K562 (cell line): ENCODE data around the gene RUFY2. TPM values are rescaled to one million over a fixed set of nuclear protein-coding genes. Genes with fewer than 3 reads are reported as not detected.
A peak's percentile ranks its signal among the peaks of the same experiment; 100 is the strongest.

Experiments
- ATF6 ChIP-seq: sonication (generic); formaldehyde crosslinking; IDR thresholded peaks from 2 replicates; pipeline ENCODE4 v1.4.0; 2020; ENCODE audit warnings: mild to moderate bottlenecking, missing genetic modification reagents
- BACH1 ChIP-seq: fragments of 200-800 bp; sonication (Bioruptor generic); IDR thresholded peaks from 2 replicates; pipeline ENCODE4 v1.6.1; 2016; ENCODE audit warnings: missing genetic modification characterization, missing compliant biosample characterization
- CCAR2 ChIP-seq: fragments of 200-400 bp; formaldehyde crosslinking; IDR thresholded peaks from 2 replicates; pipeline ENCODE4 v1.6.1; 2017; ENCODE audit warnings: mild to moderate bottlenecking, low read depth, low read length
- CHCHD3 ChIP-seq: fragments of 250-450 bp; sonication (Bioruptor Pico); IDR thresholded peaks from 2 replicates; pipeline ENCODE4 v2.1.2; 2022; ENCODE audit warnings: mild to moderate bottlenecking
- ELF1 ChIP-seq: fragments of 200-800 bp; sonication (Bioruptor generic); IDR thresholded peaks from 2 replicates; pipeline ENCODE4 v1.6.1; 2016; ENCODE audit warnings: missing genetic modification characterization, missing compliant biosample characterization
- HBP1 ChIP-seq: fragments of 450-650 bp; formaldehyde crosslinking; IDR thresholded peaks from 2 replicates; pipeline ENCODE4 v1.4.0; 2022; ENCODE audit warnings: missing genetic modification characterization
- HNRNPUL1 ChIP-seq: fragments of 200-400 bp; formaldehyde crosslinking; IDR thresholded peaks from 2 replicates; pipeline ENCODE4 v1.6.1; 2017; ENCODE audit warnings: low read length
- ILK ChIP-seq: fragments of 450-650 bp; IDR thresholded peaks from 2 replicates; pipeline ENCODE4 v1.6.1; 2016; ENCODE audit warnings: missing genetic modification characterization, low read depth, mild to moderate bottlenecking, missing compliant biosample characterization, moderate library complexity, borderline replicate concordance
- KDM2B ChIP-seq: fragments of 250-450 bp; sonication (Bioruptor Pico); IDR thresholded peaks from 2 replicates; pipeline ENCODE4 v1.8.0; 2021; ENCODE audit warnings: mild to moderate bottlenecking, moderate library complexity
- NBN ChIP-seq: fragments of 450-650 bp; IDR thresholded peaks from 2 replicates; pipeline ENCODE4 v1.6.1; 2016; ENCODE audit warnings: low read depth, mild to moderate bottlenecking
- NCOR1 ChIP-seq: fragments of 450-650 bp; IDR thresholded peaks from 2 replicates; pipeline ENCODE4 v1.6.1; 2016; ENCODE audit warnings: mild to moderate bottlenecking, moderate library complexity
- PHF20 ChIP-seq: fragments of 450-650 bp; IDR thresholded peaks from 2 replicates; pipeline ENCODE4 v1.6.1; 2018; ENCODE audit not compliant: partially characterized antibody
- PRPF4 ChIP-seq: fragments of 200-400 bp; formaldehyde crosslinking; IDR thresholded peaks from one replicate; pipeline ENCODE4 v1.6.1; 2017; ENCODE audit warnings: low read length, low read depth, mild to moderate bottlenecking; ENCODE audit not compliant: insufficient read depth, poor library complexity, severe bottlenecking
- RBFOX2 ChIP-seq: fragments of 200-400 bp; formaldehyde crosslinking; IDR thresholded peaks from 2 replicates; pipeline ENCODE4 v1.6.1; 2017; ENCODE audit warnings: low read depth, mild to moderate bottlenecking, low read length, moderate library complexity
- SAFB ChIP-seq: fragments of 200-400 bp; formaldehyde crosslinking; IDR thresholded peaks from 2 replicates; pipeline ENCODE4 v1.6.1; 2017; ENCODE audit warnings: low read depth, low read length, borderline replicate concordance
- TAF1 ChIP-seq: IDR thresholded peaks from 2 replicates; pipeline ENCODE4 v1.6.1; 2011; ENCODE audit warnings: mild to moderate bottlenecking, low read length, moderate library complexity; ENCODE audit not compliant: insufficient read depth, control insufficient read depth, severe bottlenecking; ENCODE audit errors: extremely low read depth
- TBP ChIP-seq: optimal IDR thresholded peaks from 2 replicates; pipeline ENCODE3; 2011; ENCODE audit warnings: low read depth, low read length, improper control_type of control experiment
- TRIM28 ChIP-seq: fragments of 450-650 bp; IDR thresholded peaks from 2 replicates; pipeline ENCODE4 v1.6.1; 2017
- ZBED1 ChIP-seq: IDR thresholded peaks from 2 replicates; pipeline ENCODE4 v1.6.1; 2014
- ZNF583 ChIP-seq: fragments of 250-450 bp; sonication (Bioruptor Pico); IDR thresholded peaks from 2 replicates; pipeline ENCODE4 v1.4.0; 2020
- ZNF830 ChIP-seq: fragments of 250-450 bp; sonication (Bioruptor Pico); IDR thresholded peaks from 2 replicates; pipeline ENCODE4 v1.5.0; 2021; ENCODE audit warnings: mild to moderate bottlenecking
- polyA plus RNA-seq, 8 experiments: library from polyadenylated mRNA; depleted of rRNA in 4 of 8; stranded (reverse) in 5 of 8; unstranded in 3 of 8; fragments of >200 nt; fragmentation: Nextera tagmentation in 2 of 8; fragmentation: Illumina TruSeq in 1 of 8; extraction: Ambion mirVana in 2 of 8; extraction: Trizol in 1 of 8; gene quantifications; 2 replicates each; pipeline versions ENCODE4 v1.2.1 to v1.2.3, GENCODE V29; 2011 to 2014; ENCODE audit warnings: inconsistent platforms in 1 of 8, missing spikeins in 1 of 8
- total RNA-seq, 7 experiments: library from RNA; depleted of rRNA in 6 of 7; stranded (reverse); fragments of >200 nt in 6 of 7; fragmentation: Illumina TruSeq in 2 of 7; extraction: Trizol in 2 of 7; gene quantifications; 2 replicates each; pipeline versions ENCODE4 v1.2.1 to v1.2.3, GENCODE V29; 2011 to 2021; ENCODE audit warnings: low replicate concordance in 1 of 7
- TF ChIP-seq, protein P1 (sequence below): fragments of 450-650 bp; IDR thresholded peaks from 2 replicates; pipeline ENCODE4 v1.6.1; 2017; ENCODE audit warnings: antibody characterized with exemption
- TF ChIP-seq, protein P2 (sequence below): sonication (generic); formaldehyde crosslinking; IDR thresholded peaks from 2 replicates; pipeline ENCODE4 v1.9.0; 2022; ENCODE audit warnings: mild to moderate bottlenecking, missing genetic modification reagents

Gene RUFY2
- total and polyA plus RNA-seq, 9 of the 15 experiments (the other 6 are each of a cell fraction or from before 2014, with no cell fraction given), result 3.7 to 20.1 (median 12.6) TPM

- TF ChIP-seq TRIM28, result no peak; the same call in 1 of the 2 replicates
- TF ChIP-seq NCOR1, result peak; percentile 68
- TF ChIP-seq BACH1 (tag), result 0 out of 2 replicates have a peak, but pooled peaks have one; percentile 2
- no peak for TF ChIP-seq CCAR2
- TF ChIP-seq, protein P1, sequence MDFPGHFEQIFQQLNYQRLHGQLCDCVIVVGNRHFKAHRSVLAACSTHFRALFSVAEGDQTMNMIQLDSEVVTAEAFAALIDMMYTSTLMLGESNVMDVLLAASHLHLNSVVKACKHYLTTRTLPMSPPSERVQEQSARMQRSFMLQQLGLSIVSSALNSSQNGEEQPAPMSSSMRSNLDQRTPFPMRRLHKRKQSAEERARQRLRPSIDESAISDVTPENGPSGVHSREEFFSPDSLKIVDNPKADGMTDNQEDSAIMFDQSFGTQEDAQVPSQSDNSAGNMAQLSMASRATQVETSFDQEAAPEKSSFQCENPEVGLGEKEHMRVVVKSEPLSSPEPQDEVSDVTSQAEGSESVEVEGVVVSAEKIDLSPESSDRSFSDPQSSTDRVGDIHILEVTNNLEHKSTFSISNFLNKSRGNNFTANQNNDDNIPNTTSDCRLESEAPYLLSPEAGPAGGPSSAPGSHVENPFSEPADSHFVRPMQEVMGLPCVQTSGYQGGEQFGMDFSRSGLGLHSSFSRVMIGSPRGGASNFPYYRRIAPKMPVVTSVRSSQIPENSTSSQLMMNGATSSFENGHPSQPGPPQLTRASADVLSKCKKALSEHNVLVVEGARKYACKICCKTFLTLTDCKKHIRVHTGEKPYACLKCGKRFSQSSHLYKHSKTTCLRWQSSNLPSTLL, result no peak
- TF ChIP-seq CHCHD3 (CRISPR knock-in tag), result peak; percentile 91; the same call in 1 of the 2 replicates
- TF ChIP-seq ZNF583 (CRISPR knock-in tag), result peak; percentile 62
- peak; percentile 96 for TF ChIP-seq RBFOX2
- TF ChIP-seq ZNF830 (CRISPR knock-in tag), result no peak
- TF ChIP-seq, protein P2, sequence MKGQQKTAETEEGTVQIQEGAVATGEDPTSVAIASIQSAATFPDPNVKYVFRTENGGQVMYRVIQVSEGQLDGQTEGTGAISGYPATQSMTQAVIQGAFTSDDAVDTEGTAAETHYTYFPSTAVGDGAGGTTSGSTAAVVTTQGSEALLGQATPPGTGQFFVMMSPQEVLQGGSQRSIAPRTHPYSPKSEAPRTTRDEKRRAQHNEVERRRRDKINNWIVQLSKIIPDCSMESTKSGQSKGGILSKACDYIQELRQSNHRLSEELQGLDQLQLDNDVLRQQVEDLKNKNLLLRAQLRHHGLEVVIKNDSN, result peak; percentile 94
- peak; percentile 100 for TF ChIP-seq TAF1
- TF ChIP-seq ILK (tag), result no peak
- TF ChIP-seq NBN, result peak; percentile 74
- TF ChIP-seq SAFB, result 0 out of 2 replicates have a peak, but pooled peaks have one; percentile 25
- peak; percentile 76 for TF ChIP-seq PHF20
- TF ChIP-seq HNRNPUL1, result no peak
- TF ChIP-seq ELF1 (tag), result no peak
- peak; percentile 73 for TF ChIP-seq HBP1 (CRISPR knock-in tag)
- no peak for TF ChIP-seq KDM2B (CRISPR knock-in tag)
- TF ChIP-seq TBP, result no peak
- TF ChIP-seq PRPF4, result peak; percentile 84
- TF ChIP-seq ATF6, result peak; percentile 81
- TF ChIP-seq ZBED1, result peak; percentile 95
These were observed 75.4 kb downstream of the RUFY2 start, which contains the start of gene HNRNPH3 (continued) for GRCh38 chr10:68331455-68332258.
